Psoas muscle (tissue), 8 donors: ENCODE data around the gene KLB. TPM values are rescaled to one million over a fixed set of nuclear protein-coding genes. Genes with fewer than 3 reads are reported as not detected.
"Not testable (repeated sequence)": the region's sequence is repeated elsewhere in the genome, so short reads cannot be mapped to it uniquely, and the experiment has no call there.

ENCODE experiments used
- ATAC-seq, 4 donors: fragments of 200-7000 bp; cut with Tn5 transposase; one replicate each; pipeline ENCODE4 v1.9.1; 2020; ENCODE audit warnings: moderate library complexity in 3 of 4, mild to moderate bottlenecking in 2 of 4
- DNase-seq, 2 donors: peaks; one replicate each; pipeline ENCODE4 v3.0.0-alpha.2; 2020
- H3K27ac ChIP-seq: fragments of 200-600 bp; one replicate; pipeline ENCODE4 v1.8.0; 2022
- H3K27me3 ChIP-seq, 3 donors: fragments of 200-600 bp in 1 of 3; one replicate each; pipeline versions ENCODE4 v1.6.1 to v1.8.0; 2013 to 2022; ENCODE audit warnings: low read length in 2 of 3, mild to moderate bottlenecking in 2 of 3, moderate library complexity in 1 of 3; ENCODE audit not compliant: insufficient read depth in 3 of 3
- H3K36me3 ChIP-seq, 2 donors: fragments of 200-600 bp in 1 of 2; one replicate each; pipeline versions ENCODE4 v1.6.1 to v1.8.0; 2013 to 2022; ENCODE audit warnings: low read depth in 1 of 2, mild to moderate bottlenecking in 1 of 2, moderate library complexity in 1 of 2; ENCODE audit not compliant: insufficient read depth in 1 of 2
- H3K4me1 ChIP-seq: fragments of 200-600 bp; one replicate; pipeline ENCODE4 v1.8.0; 2022
- H3K4me3 ChIP-seq: fragments of 200-600 bp; one replicate; pipeline ENCODE4 v1.8.0; 2022; ENCODE audit warnings: mild to moderate bottlenecking
- H3K9me3 ChIP-seq: fragments of 200-600 bp; one replicate; pipeline ENCODE4 v1.8.0; 2022
- WGBS, 3 donors: extraction: QIAGEN DNeasy Blood & Tissue Kit; methylation state at CpG; one replicate each; pipeline versions ENCODE4 v1.1.6 to v1.1.7; 2013; 5-methylcytosine and 5-hydroxymethylcytosine counted together
- intact Hi-C, 2 donors: fragments of 100-400 bp; cut with DNase I; formaldehyde crosslinking; loops; one replicate each; pipeline versions ENCODE4 v1.11.0 to v1.14.2; 2022
- long read RNA-seq, 2 donors: library from polyadenylated mRNA; unstranded; transcript quantifications; one replicate each; pipeline ENCODE4 v2.0.0, GENCODE V29; 2021
- polyA plus RNA-seq, 3 donors: library from polyadenylated mRNA; stranded (reverse); fragments of 200-250 nt; gene quantifications; one replicate each; pipeline ENCODE4 v1.2.3, GENCODE V29; 2013
- total RNA-seq, 4 donors: library from RNA; stranded (reverse); fragmentation: NEBNext Ultra II Directional in 2 of 4; extraction: Animal tissue kit (Norgen Biotek cat#: 25700) in 2 of 4; gene quantifications; one replicate each; pipeline versions ENCODE4 v1.2.1 to v1.2.4, GENCODE V29; 2021 to 2023
- TF ChIP-seq, protein P1 (sequence below): fragments of 200-600 bp; IDR thresholded peaks from one replicate; pipeline ENCODE4 v1.8.0; 2022; ENCODE audit warnings: antibody characterized with exemption
- donor health status: healthy with polysubstance abuse.
- donor health status: DM: no; HTN: no; CAD: no; lungs with moderate emphysema.
- donor health status: Bipolar disorder and iron deficiency.
- donor health status: healthy.
- donor health status: DM: yes; HTN: yes; CAD: no.
- donor health status: DM: no; HTN: no; CAD: no.
- donor health status: DM: no; HTN: no; CAD: no.
- donor health status: DM: yes; HTN: yes; CAD: no.

The KLB gene
- under 1 TPM in 2 of 4 donors, not detected in 2; 0.05 to 0.13 TPM for total RNA-seq
- polyA plus RNA-seq, result under 1 TPM; 0.03 to 0.13 (median 0.07) TPM
- long read RNA-seq, donor 1, result 0 reads
- long read RNA-seq, donor 2, partial matches to known transcripts, result 0 of 3 reads
- long read RNA-seq, donor 2, other reads (novel, unspliced or antisense), result 3 of 3 reads

- no peak for DNase-seq
- Histone ChIP-seq H3K9me3 (no peaks in the 10 kb centered on the region), H3K4me3 (no peak within 1 kb of the TSS), H3K27me3 (no peaks in the 10 kb centered on the region), H3K27ac (no peak within 1 kb of the TSS), H3K4me1 (no peaks in the 10 kb centered on the region), H3K36me3 (no peaks in the 10 kb centered on the region)
- 24 to 36% (median 26%) methylated on average over 12 of the region's 12 CpGs for WGBS, 3 donors
- intact Hi-C loops, result no loop called here
- TF ChIP-seq, protein P1, sequence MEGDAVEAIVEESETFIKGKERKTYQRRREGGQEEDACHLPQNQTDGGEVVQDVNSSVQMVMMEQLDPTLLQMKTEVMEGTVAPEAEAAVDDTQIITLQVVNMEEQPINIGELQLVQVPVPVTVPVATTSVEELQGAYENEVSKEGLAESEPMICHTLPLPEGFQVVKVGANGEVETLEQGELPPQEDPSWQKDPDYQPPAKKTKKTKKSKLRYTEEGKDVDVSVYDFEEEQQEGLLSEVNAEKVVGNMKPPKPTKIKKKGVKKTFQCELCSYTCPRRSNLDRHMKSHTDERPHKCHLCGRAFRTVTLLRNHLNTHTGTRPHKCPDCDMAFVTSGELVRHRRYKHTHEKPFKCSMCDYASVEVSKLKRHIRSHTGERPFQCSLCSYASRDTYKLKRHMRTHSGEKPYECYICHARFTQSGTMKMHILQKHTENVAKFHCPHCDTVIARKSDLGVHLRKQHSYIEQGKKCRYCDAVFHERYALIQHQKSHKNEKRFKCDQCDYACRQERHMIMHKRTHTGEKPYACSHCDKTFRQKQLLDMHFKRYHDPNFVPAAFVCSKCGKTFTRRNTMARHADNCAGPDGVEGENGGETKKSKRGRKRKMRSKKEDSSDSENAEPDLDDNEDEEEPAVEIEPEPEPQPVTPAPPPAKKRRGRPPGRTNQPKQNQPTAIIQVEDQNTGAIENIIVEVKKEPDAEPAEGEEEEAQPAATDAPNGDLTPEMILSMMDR, result no peak
- no peak for ATAC-seq
Observed at GRCh38 chr4:39406763-39407583, at the start of gene KLB. KLB (plus strand) TSS chr4:39406930; CDS start chr4:39406950, 20 bp downstream.

- intact Hi-C loops, result no loop called here
- Histone ChIP-seq H3K4me1 (peaks cover 13% of the 10 kb centered on the region), H3K36me3 (no peaks in the 10 kb centered on the region), H3K27ac (no peak overlapping the region), H3K4me3 (no peak overlapping the region), H3K9me3 (no peaks in the 10 kb centered on the region), H3K27me3 (no peaks in the 10 kb centered on the region)
- DNase-seq (no peak), ATAC-seq (no peak)
- WGBS, 3 donors, result 91 to 97% (median 94%) methylated on average over 1 of the region's 1 CpG
- TF ChIP-seq, protein P1, result no peak
Observed at GRCh38 chr4:39357002-39357401, 49.7 kb upstream of the KLB start.

DNA sequence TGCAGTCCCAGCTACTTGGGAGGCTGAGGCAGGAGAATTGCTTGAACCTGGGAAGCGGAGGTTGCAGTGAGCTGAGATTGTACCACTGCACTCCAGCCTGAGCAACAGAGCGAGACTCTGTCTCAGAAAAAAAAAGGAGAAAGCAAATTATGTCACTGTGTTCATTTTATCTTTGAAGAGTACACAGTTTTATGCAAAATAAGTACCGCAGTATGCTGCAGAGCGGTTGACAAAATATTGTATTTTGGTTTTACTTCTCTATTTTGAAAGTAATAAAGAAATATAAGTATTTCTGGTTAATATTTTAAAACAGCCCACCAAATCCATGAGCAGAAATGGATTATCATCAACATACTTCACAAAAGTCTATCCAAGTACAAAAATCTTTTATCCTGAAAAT, 46.1 kb upstream of the KLB start:
- H3K36me3 ChIP-seq, ATAC-seq, H3K4me3 ChIP-seq, intact Hi-C loops, H3K27me3 ChIP-seq, DNase-seq, H3K27ac ChIP-seq, H3K9me3 ChIP-seq: not testable (repeated sequence)
- WGBS, 3 donors, result 95 to 99% (median 96%) methylated on average over 4 of the region's 4 CpGs
- peaks cover 14% of the 10 kb centered on the region for H3K4me1 ChIP-seq

DNA sequence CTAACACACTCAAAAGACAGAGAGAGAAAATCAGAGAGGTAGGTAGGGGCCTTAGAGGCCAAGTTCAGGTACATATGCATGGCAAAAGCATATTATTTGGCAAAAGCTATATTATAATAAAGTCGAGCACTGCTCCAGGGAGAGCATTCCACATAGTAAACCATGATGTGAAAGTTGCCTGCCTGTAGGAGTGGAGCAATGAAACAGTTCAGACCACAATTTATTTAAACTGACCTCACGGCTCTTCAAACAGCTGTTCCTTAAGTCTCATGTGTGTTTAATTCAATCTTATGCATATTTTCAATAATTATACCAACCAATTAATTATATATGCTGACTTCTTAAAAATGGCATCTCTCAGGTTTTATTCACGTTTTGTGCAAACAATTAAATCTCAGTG, 43.9 kb upstream of the KLB start:
- TF ChIP-seq, protein P1, result no peak
- ATAC-seq, result no peak
- no peak for DNase-seq
- WGBS, 3 donors, result 44 to 68% (median 44%) methylated on average over 3 of the region's 3 CpGs
- Histone ChIP-seq H3K4me3 (no peak overlapping the region), H3K27me3 (no peaks in the 10 kb centered on the region), H3K4me1 (peaks cover 14% of the 10 kb centered on the region), H3K36me3 (no peaks in the 10 kb centered on the region), H3K9me3 (no peaks in the 10 kb centered on the region), H3K27ac (no peak overlapping the region)
- intact Hi-C loops, result no loop called here

DNA sequence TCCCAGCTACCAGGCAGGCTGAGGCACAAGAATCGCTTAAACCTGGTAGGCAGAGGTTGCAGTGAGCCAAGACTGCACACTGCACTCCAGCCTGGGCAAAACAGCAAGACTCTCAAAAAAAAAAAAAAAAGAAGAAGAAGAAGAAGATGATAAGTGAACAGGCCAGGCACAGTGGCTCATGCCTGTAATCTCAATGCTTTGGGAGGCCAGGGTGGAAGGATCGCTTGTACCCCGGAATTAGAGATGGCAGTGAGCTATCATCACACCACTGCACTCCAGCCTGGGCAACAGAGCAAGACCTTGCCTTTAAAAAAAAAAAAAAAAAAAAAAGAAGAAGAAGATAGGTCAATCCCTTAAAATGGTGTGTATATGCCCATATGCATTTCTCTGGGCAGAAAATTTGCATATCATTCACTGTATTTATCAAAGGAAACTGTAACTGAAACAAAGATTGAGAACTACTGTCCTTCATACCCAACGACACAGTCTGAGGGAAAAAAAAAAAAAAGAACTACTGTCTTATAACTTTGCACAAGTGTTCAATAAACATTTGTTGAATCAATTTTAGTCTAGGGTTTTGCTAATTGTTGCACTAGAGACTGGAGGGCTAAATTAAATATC, 42.8 kb upstream of the KLB start:
- intact Hi-C loops, result no loop called here
- ATAC-seq (no peak), DNase-seq (no peak)
- 84 to 86% (median 86%) methylated on average over 4 of the region's 4 CpGs for WGBS, 3 donors
- Histone ChIP-seq H3K4me3 (no peak overlapping the region), H3K36me3 (no peaks in the 10 kb centered on the region), H3K9me3 (no peaks in the 10 kb centered on the region), H3K27ac (no peak overlapping the region), H3K27me3 (no peaks in the 10 kb centered on the region), H3K4me1 (peaks cover 14% of the 10 kb centered on the region)
- TF ChIP-seq, protein P1, result no peak
